SU-DHL-6 (cell line): ENCODE data around the gene F8.

Source experiments
- H2AFZ ChIP-seq: fragments of 200-600 bp; sonication (generic); 2 replicates; pipeline ENCODE4 v1.6.1; 2014; ENCODE audit warnings: low read depth, mild to moderate bottlenecking, moderate library complexity, mixed read lengths, antibody characterized with exemption, low read length; ENCODE audit not compliant: severe bottlenecking
- H3F3A ChIP-seq: fragments of 200-600 bp; shearing (Covaris generic); 2 replicates; pipeline ENCODE4 v1.6.0; 2016; ENCODE audit warnings: antibody characterized with exemption, mild to moderate bottlenecking; ENCODE audit not compliant: insufficient read depth
- H3K27ac ChIP-seq: fragments of 200-600 bp; sonication (generic); 2 replicates; pipeline ENCODE4 v1.5.1; 2016; ENCODE audit warnings: low read depth, mild to moderate bottlenecking, low read length, moderate library complexity, mixed read lengths
- H3K27me3 ChIP-seq: fragments of 200-600 bp; sonication (generic), shearing (Covaris generic); 2 replicates; pipeline ENCODE4 v1.6.0; 2014; ENCODE audit warnings: mild to moderate bottlenecking, low read length
- H3K36me3 ChIP-seq: fragments of 200-600 bp; sonication (generic); 2 replicates; pipeline ENCODE4 v1.6.1; 2014; ENCODE audit warnings: mild to moderate bottlenecking, low read length, mixed read lengths
- H3K4me2 ChIP-seq: fragments of 300-600, 200-600 bp; shearing (Covaris generic), sonication (generic); 2 replicates; pipeline ENCODE4 v1.6.0; 2014; ENCODE audit warnings: low read length, low read depth, mild to moderate bottlenecking; ENCODE audit not compliant: poor library complexity, severe bottlenecking
- H3K4me3 ChIP-seq: fragments of 200-600 bp; sonication (generic); 2 replicates; pipeline ENCODE4 v1.5.1; 2014; ENCODE audit warnings: antibody characterized with exemption, low read length, mild to moderate bottlenecking, mixed read lengths; ENCODE audit not compliant: insufficient read depth, poor library complexity, severe bottlenecking
- H3K79me2 ChIP-seq: fragments of 200-600 bp; sonication (generic); 2 replicates; pipeline ENCODE4 v1.6.1; 2014; ENCODE audit warnings: mild to moderate bottlenecking, low read length, moderate library complexity; ENCODE audit not compliant: insufficient read depth
- H3K9ac ChIP-seq: fragments of 200-600 bp; sonication (generic); 2 replicates; pipeline ENCODE4 v1.7.0; 2014; ENCODE audit warnings: mild to moderate bottlenecking, low read length
- H3K9me2 ChIP-seq: fragments of 200-600 bp; sonication (generic); replicated peaks from 2 replicates; pipeline ENCODE4 v1.6.1; 2014; ENCODE audit warnings: low read length; ENCODE audit not compliant: insufficient read depth
- H3K9me3 ChIP-seq: fragments of 200-600 bp; sonication (generic); 2 replicates; pipeline ENCODE4 v1.6.1; 2014; ENCODE audit warnings: low read length, mixed read lengths; ENCODE audit not compliant: insufficient read depth
- H4K20me1 ChIP-seq: fragments of 200-600 bp; sonication (generic); 2 replicates; pipeline ENCODE4 v1.6.1; 2014; ENCODE audit warnings: low read depth, mild to moderate bottlenecking, antibody characterized with exemption, low read length, moderate library complexity, mixed read lengths
- EZH2phosphoT487 ChIP-seq: fragments of 200-600 bp; sonication (generic), shearing (Covaris generic); conservative IDR thresholded peaks from 2 replicates; pipeline ENCODE4 v1.6.1; 2018; ENCODE audit warnings: mild to moderate bottlenecking, antibody characterized with exemption, low read length, moderate library complexity, mixed read lengths
- TF ChIP-seq, protein P1 (sequence below): fragments of 200-600 bp; sonication (generic); IDR thresholded peaks from one replicate; pipeline ENCODE4 v1.5.1; 2017; ENCODE audit warnings: antibody characterized with exemption, mild to moderate bottlenecking, low read length, moderate library complexity; ENCODE audit not compliant: insufficient read depth, poor library complexity, severe bottlenecking

F8 gene

DNA sequence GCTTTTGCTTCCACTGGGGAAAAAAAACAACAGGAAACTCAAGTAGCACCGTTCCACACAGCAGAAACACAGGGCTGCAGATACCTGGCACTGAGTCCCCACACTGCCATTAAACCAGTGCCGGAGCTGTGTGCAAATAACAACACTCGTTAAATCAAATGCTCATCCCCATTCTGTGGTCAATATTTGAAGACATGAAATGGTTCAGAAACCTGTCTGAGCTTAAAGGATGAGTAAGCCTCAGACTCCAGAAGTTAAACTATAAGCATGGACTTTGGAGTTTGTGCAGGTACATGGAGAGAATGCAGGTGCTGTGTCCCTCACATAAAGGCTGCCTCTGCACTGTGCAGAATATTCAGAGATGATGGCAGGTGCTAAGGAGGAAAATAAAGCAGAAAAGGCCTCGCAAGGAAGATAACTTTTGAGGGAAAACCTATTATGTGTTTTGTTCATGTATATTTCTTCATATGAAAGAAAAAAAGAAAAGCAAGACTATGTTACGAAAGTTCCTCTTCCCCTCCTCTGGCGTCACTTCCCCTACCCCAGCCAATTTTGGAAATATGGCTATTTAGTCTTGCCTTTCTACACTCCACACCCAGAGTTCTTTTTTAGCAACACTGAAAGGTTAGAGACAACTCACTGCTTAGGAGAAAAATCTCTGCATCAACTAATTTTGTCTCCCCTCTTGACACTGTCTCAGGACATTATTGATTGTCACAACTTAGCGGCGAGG lies 221.9 kb downstream of the F8 start:
- Histone ChIP-seq H3K4me2 (no peak overlapping the region), H3K27me3 (no peaks in the 10 kb centered on the region), H2AFZ (no peak overlapping the region), H3K9me3 (no peaks in the 10 kb centered on the region), H3K36me3 (no peaks in the 10 kb centered on the region), H3K9ac (no peak overlapping the region), H4K20me1 (no peaks in the 10 kb centered on the region), H3K4me3 (no peak overlapping the region), H3K9me2 (no peaks in the 10 kb centered on the region), H3K79me2 (no peaks in the 10 kb centered on the region), H3F3A (no peaks in the 10 kb centered on the region), H3K27ac (no peak overlapping the region)
- TF ChIP-seq EZH2phosphoT487 = no peak
- TF ChIP-seq, protein P1, sequence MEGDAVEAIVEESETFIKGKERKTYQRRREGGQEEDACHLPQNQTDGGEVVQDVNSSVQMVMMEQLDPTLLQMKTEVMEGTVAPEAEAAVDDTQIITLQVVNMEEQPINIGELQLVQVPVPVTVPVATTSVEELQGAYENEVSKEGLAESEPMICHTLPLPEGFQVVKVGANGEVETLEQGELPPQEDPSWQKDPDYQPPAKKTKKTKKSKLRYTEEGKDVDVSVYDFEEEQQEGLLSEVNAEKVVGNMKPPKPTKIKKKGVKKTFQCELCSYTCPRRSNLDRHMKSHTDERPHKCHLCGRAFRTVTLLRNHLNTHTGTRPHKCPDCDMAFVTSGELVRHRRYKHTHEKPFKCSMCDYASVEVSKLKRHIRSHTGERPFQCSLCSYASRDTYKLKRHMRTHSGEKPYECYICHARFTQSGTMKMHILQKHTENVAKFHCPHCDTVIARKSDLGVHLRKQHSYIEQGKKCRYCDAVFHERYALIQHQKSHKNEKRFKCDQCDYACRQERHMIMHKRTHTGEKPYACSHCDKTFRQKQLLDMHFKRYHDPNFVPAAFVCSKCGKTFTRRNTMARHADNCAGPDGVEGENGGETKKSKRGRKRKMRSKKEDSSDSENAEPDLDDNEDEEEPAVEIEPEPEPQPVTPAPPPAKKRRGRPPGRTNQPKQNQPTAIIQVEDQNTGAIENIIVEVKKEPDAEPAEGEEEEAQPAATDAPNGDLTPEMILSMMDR = no peak

DNA sequence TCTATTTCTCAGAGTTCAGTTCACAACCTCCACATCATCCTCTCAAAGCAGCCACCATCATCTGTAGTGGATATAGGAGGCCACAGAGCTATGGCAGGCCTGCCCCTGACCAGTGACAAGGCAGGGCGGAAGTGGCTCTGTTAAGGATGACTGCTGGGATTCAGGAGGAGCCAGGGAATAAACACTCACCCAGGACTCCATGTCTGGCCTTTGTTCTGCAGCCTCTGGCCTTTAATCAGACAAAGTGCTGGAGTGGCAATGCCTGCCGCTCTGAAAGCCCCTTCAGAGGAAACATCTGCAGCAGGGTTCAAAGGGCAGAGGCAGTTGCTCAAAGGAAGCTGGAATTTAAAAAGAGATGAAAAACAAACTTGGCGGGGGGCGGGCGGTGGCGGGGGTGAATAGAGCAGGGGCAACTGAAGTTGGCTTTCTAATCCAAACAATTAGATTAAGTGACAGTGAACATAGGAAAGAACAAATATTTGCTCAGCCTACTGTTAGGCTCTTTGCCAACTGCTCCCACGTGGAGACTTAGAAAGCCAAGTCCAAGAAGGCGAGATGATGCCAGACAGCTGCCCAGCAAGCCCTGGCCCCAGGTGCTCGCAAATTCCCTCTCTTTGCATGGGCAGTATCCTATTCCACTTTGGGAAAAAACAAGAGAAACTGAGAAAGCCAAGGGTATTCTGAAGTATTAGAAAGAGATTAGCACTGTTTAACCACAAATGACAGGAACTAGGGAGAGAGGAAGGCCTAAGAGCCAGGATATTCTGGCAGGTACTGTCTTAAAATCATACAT lies 222.8 kb downstream of the F8 start:
- no peak overlapping the region for H3K9ac ChIP-seq
- H3K79me2 ChIP-seq = no peaks in the 10 kb centered on the region
- H3K9me3 ChIP-seq = no peaks in the 10 kb centered on the region
- H3K27me3 ChIP-seq = no peaks in the 10 kb centered on the region
- H3F3A ChIP-seq = no peaks in the 10 kb centered on the region
- H3K9me2 ChIP-seq = no peaks in the 10 kb centered on the region
- TF ChIP-seq EZH2phosphoT487 = no peak
- no peaks in the 10 kb centered on the region for H3K36me3 ChIP-seq
- no peaks in the 10 kb centered on the region for H4K20me1 ChIP-seq
- no peak overlapping the region for H3K4me2 ChIP-seq
- H2AFZ ChIP-seq = no peak overlapping the region
- H3K4me3 ChIP-seq = no peak overlapping the region
- no peak overlapping the region for H3K27ac ChIP-seq

GRCh38 chrX:154797006-154797405 lies 225.5 kb downstream of the F8 start:
- no peak for TF ChIP-seq EZH2phosphoT487
- TF ChIP-seq, protein P1 = no peak
- Histone ChIP-seq H3K79me2 (no peaks in the 10 kb centered on the region), H4K20me1 (no peaks in the 10 kb centered on the region), H3K27ac (no peak overlapping the region), H3K9ac (no peak overlapping the region), H3K9me2 (no peaks in the 10 kb centered on the region), H3K4me3 (no peak overlapping the region), H3K36me3 (no peaks in the 10 kb centered on the region), H3K27me3 (no peaks in the 10 kb centered on the region), H3K9me3 (no peaks in the 10 kb centered on the region), H3K4me2 (no peak overlapping the region), H2AFZ (no peak overlapping the region), H3F3A (no peaks in the 10 kb centered on the region)

GRCh38 chrX:154795016-154795415 lies 227.5 kb downstream of the F8 start:
- TF ChIP-seq, protein P1 = no peak
- no peak for TF ChIP-seq EZH2phosphoT487
- no peak overlapping the region for H3K27ac ChIP-seq
- H2AFZ ChIP-seq = no peak overlapping the region
- no peaks in the 10 kb centered on the region for H4K20me1 ChIP-seq
- no peaks in the 10 kb centered on the region for H3K36me3 ChIP-seq
- no peaks in the 10 kb centered on the region for H3K9me3 ChIP-seq
- H3K4me3 ChIP-seq = no peak overlapping the region
- H3F3A ChIP-seq = no peaks in the 10 kb centered on the region
- no peaks in the 10 kb centered on the region for H3K27me3 ChIP-seq
- no peaks in the 10 kb centered on the region for H3K79me2 ChIP-seq
- no peaks in the 10 kb centered on the region for H3K9me2 ChIP-seq
- H3K9ac ChIP-seq = no peak overlapping the region
- no peak overlapping the region for H3K4me2 ChIP-seq
